A549 (cell line): ENCODE measurements around the gene WFDC12.

Experiments used
- CTCF ChIP-seq: fragments of >200 bp; sonication (Bioruptor Twin); formaldehyde crosslinking; IDR thresholded peaks from 3 replicates; pipeline ENCODE4 v1.5.1; 2016
- FOXS1 ChIP-seq: fragments of 250-450 bp; sonication (Bioruptor Pico); IDR thresholded peaks from 2 replicates; pipeline ENCODE4 v1.5.0; 2020; ENCODE audit warnings: mild to moderate bottlenecking, moderate library complexity
- POLR2A ChIP-seq: IDR thresholded peaks from 2 replicates; pipeline ENCODE4 v1.6.1; 2012; ENCODE audit warnings: mild to moderate bottlenecking, low read length

- TF ChIP-seq CTCF = no peak
- TF ChIP-seq FOXS1 (CRISPR knock-in tag) = no peak
- no peak for TF ChIP-seq POLR2A
Observed at GRCh38 chr20:45096781-45097180, 27.5 kb downstream of the WFDC12 start.
